Measurements from ENCODE around the gene EIF3CL. TPM values are rescaled to one million over a fixed set of nuclear protein-coding genes. Genes with fewer than 3 reads are reported as not detected.
"Not testable (repeated sequence)": the region's sequence is repeated elsewhere in the genome, so short reads cannot be mapped to it uniquely, and the experiment has no call there.

EIF3CL gene, protein sequence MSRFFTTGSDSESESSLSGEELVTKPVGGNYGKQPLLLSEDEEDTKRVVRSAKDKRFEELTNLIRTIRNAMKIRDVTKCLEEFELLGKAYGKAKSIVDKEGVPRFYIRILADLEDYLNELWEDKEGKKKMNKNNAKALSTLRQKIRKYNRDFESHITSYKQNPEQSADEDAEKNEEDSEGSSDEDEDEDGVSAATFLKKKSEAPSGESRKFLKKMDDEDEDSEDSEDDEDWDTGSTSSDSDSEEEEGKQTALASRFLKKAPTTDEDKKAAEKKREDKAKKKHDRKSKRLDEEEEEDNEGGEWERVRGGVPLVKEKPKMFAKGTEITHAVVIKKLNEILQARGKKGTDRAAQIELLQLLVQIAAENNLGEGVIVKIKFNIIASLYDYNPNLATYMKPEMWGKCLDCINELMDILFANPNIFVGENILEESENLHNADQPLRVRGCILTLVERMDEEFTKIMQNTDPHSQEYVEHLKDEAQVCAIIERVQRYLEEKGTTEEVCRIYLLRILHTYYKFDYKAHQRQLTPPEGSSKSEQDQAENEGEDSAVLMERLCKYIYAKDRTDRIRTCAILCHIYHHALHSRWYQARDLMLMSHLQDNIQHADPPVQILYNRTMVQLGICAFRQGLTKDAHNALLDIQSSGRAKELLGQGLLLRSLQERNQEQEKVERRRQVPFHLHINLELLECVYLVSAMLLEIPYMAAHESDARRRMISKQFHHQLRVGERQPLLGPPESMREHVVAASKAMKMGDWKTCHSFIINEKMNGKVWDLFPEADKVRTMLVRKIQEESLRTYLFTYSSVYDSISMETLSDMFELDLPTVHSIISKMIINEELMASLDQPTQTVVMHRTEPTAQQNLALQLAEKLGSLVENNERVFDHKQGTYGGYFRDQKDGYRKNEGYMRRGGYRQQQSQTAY
- total RNA-seq: 73.8 to 99.7 TPM (median 91.5 TPM) in 3 replicates

DNA sequence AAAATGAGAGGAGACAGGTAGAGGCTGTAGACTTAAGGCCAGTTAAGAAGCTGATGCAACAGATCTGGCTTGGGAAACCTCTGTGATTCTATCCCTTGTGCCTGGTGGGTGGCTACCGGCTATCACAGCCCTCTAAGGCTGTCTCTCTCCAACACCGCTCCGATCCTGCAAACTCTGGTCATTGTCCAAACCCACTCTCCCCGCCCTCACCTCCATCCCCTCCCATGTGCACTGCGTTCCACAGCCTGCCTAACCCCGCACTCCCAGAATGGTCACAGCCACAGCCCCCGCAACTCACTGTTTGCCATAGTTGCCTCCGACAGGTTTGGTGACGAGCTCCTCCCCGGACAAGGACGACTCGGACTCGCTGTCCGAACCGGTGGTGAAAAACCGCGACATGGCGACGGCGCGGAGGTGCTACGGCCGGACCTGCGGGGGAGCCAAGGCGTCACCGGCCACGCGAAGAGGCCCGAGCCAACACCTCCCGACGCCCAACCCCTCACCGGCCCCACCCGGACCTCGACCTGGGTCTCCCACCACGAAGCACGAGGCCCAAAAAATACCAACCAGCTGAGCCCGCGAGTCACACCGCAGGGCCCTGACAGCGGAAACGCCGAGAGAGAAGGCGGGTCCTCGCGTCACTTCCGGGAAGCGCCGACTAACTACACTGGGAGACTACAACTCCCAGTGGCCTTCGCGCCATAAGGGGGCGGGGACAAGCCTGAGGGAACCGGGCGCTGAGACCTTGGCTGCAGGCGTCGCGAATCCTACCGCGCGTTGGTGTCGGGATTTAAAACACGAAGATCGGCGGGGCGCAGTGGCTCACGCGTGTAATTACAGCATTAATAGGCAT lies at the start of gene EIF3CL:
Gene EIF3CL, minus strand, starts transcription at position 622 of the 853 bp plus-strand sequence. Its CDS starts 223 bp downstream, at position 399.
- H3K4me1 Mint-ChIP-seq; H3K9me3 Mint-ChIP-seq; DNase-seq (ENCODE audit: low spot score in 2 of 2, unreplicated experiment in 2 of 2); H3K36me3 Mint-ChIP-seq; H3K27ac Mint-ChIP-seq; H3K27me3 Mint-ChIP-seq (ENCODE audit: low read depth): not testable (repeated sequence)
- H3K4me3 Mint-ChIP-seq: peak within 1 kb of the TSS; percentile 64

DNA sequence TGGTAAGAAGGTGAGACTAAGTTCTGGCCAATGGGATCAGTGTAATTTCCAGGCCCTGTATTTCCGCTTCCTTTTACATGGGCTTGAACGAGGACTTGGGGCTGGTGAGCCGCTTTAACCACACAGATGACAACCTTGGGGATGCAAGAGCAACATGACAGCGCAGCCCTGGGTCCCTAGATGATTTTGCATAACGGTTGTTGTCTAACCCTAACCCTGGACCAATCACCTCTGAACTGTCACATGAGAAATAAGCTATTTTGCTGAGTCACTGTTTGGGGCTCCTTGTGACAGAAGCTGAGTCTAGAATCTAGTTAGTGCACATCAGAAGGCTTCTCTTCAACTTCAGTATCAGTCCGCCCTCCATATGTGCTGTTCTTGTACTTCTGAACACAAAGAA lies 43.4 kb upstream of the EIF3CL start:
- not testable (repeated sequence) for H3K4me3 Mint-ChIP-seq; H3K36me3 Mint-ChIP-seq; DNase-seq (ENCODE audit: low spot score in 2 of 2, unreplicated experiment in 2 of 2); H3K4me1 Mint-ChIP-seq; H3K27ac Mint-ChIP-seq; H3K9me3 Mint-ChIP-seq; H3K27me3 Mint-ChIP-seq (ENCODE audit: low read depth)

DNA sequence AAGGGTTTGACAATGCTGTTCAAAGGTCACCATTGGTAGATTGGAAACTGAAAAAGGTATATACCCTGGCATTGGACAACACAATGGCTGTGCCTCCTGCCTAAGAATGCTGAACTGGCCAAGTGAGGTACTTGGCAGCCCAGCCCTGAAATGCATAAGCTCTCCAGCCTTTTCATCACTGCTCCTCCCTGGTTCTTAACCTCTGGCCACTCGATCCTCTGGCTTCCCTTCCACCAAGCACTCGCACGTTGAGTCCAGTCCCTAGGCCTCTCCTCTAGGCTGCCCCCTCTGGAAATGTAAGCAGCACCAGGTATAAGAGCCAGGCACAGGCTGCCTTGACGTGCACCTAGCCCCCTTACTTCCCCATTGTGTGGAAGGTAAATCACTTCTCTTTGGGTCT lies 42.7 kb upstream of the EIF3CL start:
- H3K4me3 Mint-ChIP-seq; H3K9me3 Mint-ChIP-seq; H3K27me3 Mint-ChIP-seq (ENCODE audit: low read depth); H3K36me3 Mint-ChIP-seq; DNase-seq (ENCODE audit: low spot score in 2 of 2, unreplicated experiment in 2 of 2); H3K27ac Mint-ChIP-seq; H3K4me1 Mint-ChIP-seq: not testable (repeated sequence)

GRCh38 chr16:28443943-28444342 lies 40.3 kb upstream of the EIF3CL start:
- H3K27me3 Mint-ChIP-seq (ENCODE audit: low read depth); H3K9me3 Mint-ChIP-seq: not testable (repeated sequence)

DNA sequence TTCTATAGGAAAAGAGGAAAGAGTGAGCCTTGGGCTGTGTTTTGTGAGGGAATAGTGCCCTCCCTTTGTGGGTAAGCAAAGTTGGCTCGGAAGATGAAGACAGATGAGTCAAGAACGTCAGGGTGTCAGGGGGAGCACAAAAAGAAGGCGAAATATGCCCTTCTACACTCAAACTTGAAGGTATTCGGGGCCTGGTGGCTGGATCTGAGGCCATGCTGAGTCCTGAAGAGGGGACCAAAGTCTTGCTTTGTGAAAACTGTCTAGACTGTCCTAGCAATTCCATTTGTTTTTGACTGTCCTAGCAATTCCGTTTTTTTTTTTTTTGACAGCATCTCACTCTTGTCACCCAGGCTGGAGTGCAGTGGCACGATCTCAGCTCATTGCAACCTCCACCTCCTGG lies 35.3 kb upstream of the EIF3CL start:
- not testable (repeated sequence) for H3K27ac Mint-ChIP-seq; H3K9me3 Mint-ChIP-seq; DNase-seq (ENCODE audit: low spot score in 2 of 2, unreplicated experiment in 2 of 2); H3K27me3 Mint-ChIP-seq (ENCODE audit: low read depth); H3K36me3 Mint-ChIP-seq; H3K4me3 Mint-ChIP-seq; H3K4me1 Mint-ChIP-seq

More at GRCh38 chr16:28443943-28444342, 40.3 kb upstream of the EIF3CL start:
- not testable (repeated sequence) for H3K36me3 Mint-ChIP-seq; DNase-seq (ENCODE audit: low spot score in 2 of 2, unreplicated experiment in 2 of 2); H3K4me1 Mint-ChIP-seq; H3K27ac Mint-ChIP-seq; H3K4me3 Mint-ChIP-seq

GRCh38 chr16:28435340-28435739 lies 31.7 kb upstream of the EIF3CL start:
- DNase-seq (ENCODE audit: low spot score in 2 of 2, unreplicated experiment in 2 of 2): peak in 1 of 2 experiments; percentile 5
- H3K9me3 Mint-ChIP-seq: not testable (repeated sequence)

GRCh38 chr16:28426060-28426680 lies 22.5 kb upstream of the EIF3CL start:
- H3K27ac Mint-ChIP-seq; H3K4me1 Mint-ChIP-seq; H3K36me3 Mint-ChIP-seq; H3K9me3 Mint-ChIP-seq; H3K4me3 Mint-ChIP-seq; H3K27me3 Mint-ChIP-seq (ENCODE audit: low read depth); DNase-seq (ENCODE audit: low spot score in 2 of 2, unreplicated experiment in 2 of 2): not testable (repeated sequence)

More at GRCh38 chr16:28435340-28435739, 31.7 kb upstream of the EIF3CL start:
- not testable (repeated sequence) for H3K4me3 Mint-ChIP-seq; H3K27ac Mint-ChIP-seq; H3K4me1 Mint-ChIP-seq; H3K27me3 Mint-ChIP-seq (ENCODE audit: low read depth); H3K36me3 Mint-ChIP-seq

DNA sequence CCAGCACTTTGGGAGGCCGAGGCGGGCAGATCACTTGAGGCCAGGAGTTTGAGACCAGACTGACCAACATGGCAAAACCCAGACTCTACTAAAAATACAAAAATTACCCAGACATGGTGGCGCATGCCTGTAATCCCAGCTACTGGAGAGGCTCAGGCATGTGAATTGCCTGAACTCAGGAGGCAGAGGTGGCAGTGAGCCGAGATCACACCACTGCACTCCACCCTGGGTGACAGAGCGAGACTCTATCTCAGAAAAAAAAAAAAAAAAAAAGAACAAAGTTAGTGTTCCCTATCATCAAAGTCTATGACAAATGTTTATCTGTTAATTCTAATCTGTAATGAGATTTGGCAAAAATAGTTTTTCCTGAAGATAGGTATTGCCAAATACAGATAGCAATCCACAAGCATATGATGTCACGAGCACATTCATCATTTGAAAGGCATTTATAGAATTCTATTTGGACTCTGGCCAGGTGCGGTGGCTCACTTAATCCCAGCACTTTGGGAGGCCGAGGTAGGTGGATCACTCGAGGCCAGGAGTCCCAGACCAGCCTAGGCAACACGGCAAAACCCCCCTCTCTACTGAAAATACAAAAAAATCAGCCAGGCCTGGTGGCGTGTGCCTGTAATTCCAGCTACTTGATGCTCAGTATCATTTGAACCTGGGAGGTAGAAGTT lies 17.6 kb upstream of the EIF3CL start:
- not testable (repeated sequence) for H3K4me1 Mint-ChIP-seq; H3K9me3 Mint-ChIP-seq; H3K4me3 Mint-ChIP-seq; DNase-seq (ENCODE audit: low spot score in 2 of 2, unreplicated experiment in 2 of 2); H3K27ac Mint-ChIP-seq; H3K27me3 Mint-ChIP-seq (ENCODE audit: low read depth); H3K36me3 Mint-ChIP-seq

GRCh38 chr16:28417033-28417432 lies 13.4 kb upstream of the EIF3CL start:
- not testable (repeated sequence) for DNase-seq (ENCODE audit: low spot score in 2 of 2, unreplicated experiment in 2 of 2); H3K4me1 Mint-ChIP-seq; H3K4me3 Mint-ChIP-seq; H3K27ac Mint-ChIP-seq; H3K9me3 Mint-ChIP-seq; H3K36me3 Mint-ChIP-seq; H3K27me3 Mint-ChIP-seq (ENCODE audit: low read depth)

- not testable (repeated sequence) for H3K9me3 Mint-ChIP-seq; H3K36me3 Mint-ChIP-seq; H3K4me3 Mint-ChIP-seq; H3K27me3 Mint-ChIP-seq (ENCODE audit: low read depth); DNase-seq (ENCODE audit: low spot score in 2 of 2, unreplicated experiment in 2 of 2); H3K27ac Mint-ChIP-seq; H3K4me1 Mint-ChIP-seq
Observed at GRCh38 chr16:28414530-28414929, 10.9 kb upstream of the EIF3CL start.

GRCh38 chr16:28413585-28413984 lies 9.9 kb upstream of the EIF3CL start:
- H3K27me3 Mint-ChIP-seq (ENCODE audit: low read depth); H3K27ac Mint-ChIP-seq; H3K9me3 Mint-ChIP-seq; H3K4me1 Mint-ChIP-seq; H3K4me3 Mint-ChIP-seq; H3K36me3 Mint-ChIP-seq; DNase-seq (ENCODE audit: low spot score in 2 of 2, unreplicated experiment in 2 of 2): not testable (repeated sequence)

DNA sequence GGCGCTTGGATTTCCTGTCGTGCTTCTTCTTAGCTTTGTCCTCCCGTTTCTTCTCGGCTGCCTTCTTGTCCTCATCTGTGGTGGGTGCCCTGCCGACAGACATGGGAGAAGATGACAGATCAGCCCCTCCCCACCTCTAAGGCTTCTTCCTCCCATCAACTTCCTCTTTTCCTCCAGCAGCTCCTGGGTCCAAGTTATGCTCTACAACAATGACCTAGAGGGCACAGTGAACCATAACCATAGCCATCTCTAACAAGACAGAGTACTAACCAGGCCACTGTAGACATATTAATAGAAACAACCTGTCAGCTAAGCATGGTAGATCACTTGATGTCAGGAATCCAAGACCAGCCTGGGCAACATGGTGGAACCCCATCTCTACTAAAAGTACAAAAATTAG lies 11.6 kb downstream of the EIF3CL start:
- not testable (repeated sequence) for H3K36me3 Mint-ChIP-seq; H3K9me3 Mint-ChIP-seq; H3K27ac Mint-ChIP-seq; H3K4me3 Mint-ChIP-seq; H3K27me3 Mint-ChIP-seq (ENCODE audit: low read depth); H3K4me1 Mint-ChIP-seq; DNase-seq (ENCODE audit: low spot score in 2 of 2, unreplicated experiment in 2 of 2)

All from mesothelial cell of epicardium (in vitro differentiated cells).